ENCODE measurements around the gene GLIS2. TPM values are rescaled to one million over a fixed set of nuclear protein-coding genes. Genes with fewer than 3 reads are reported as not detected.

Gene GLIS2
- total RNA-seq, 6 donors from 2014 or later, result 10.5 to 35.2 (median 22.6) TPM

- Histone ChIP-seq H3K36me3 (peaks cover 0 to 5% (median 4%) of the 10 kb centered on the region in 4 donors), H3K4me3 (peak overlapping the region in 3 of 4 donors; percentile 40 to 46 (median 46)), H3K4me1 (peaks cover 79 to 83% (median 81%) of the 10 kb centered on the region in 4 donors), H3K27me3 (no peaks in the 10 kb centered on the region), H3K27ac (peak overlapping the region; percentile 75 to 96 (median 90)), H3K9me3 (no peaks in the 10 kb centered on the region)
- TF ChIP-seq EP300 (IDR thresholded peaks at IDR 0.05) (no peak), POLR2A (IDR thresholded peaks at IDR 0.05) (no peak), CTCF (IDR thresholded peaks at IDR 0.05) (no peak), POLR2AphosphoS5 (IDR thresholded peaks at IDR 0.05) (no peak)
- WGBS, 2 donors, result 7% methylated on average over 13 of the region's 57 CpGs; no CpG with 5 or more reads in 1 of the 2 donors
- ATAC-seq (ENCODE audit: low FRiP score in 2 of 2) (peak in 1 of 2 donors; percentile 1), DNase-seq (peak in 1 of 2 donors; percentile 87)
Measured at GRCh38 chr16:4327386-4328045, 11.6 kb downstream of the GLIS2 start.

GRCh38 chr16:4328046-4328781 lies 12.3 kb downstream of the GLIS2 start:
- Histone ChIP-seq H3K27ac (peak overlapping the region; percentile 75 to 96 (median 90)), H3K4me1 (peaks cover 72 to 76% (median 74%) of the 10 kb centered on the region in 4 donors), H3K4me3 (peak overlapping the region in 3 of 4 donors; percentile 40 to 46 (median 46)), H3K36me3 (peaks cover 0 to 12% (median 10%) of the 10 kb centered on the region in 4 donors), H3K27me3 (no peaks in the 10 kb centered on the region), H3K9me3 (no peaks in the 10 kb centered on the region)
- TF ChIP-seq POLR2A (IDR thresholded peaks at IDR 0.05) (peak in 1 of 4 donors; percentile 23), POLR2AphosphoS5 (IDR thresholded peaks at IDR 0.05) (peak; percentile 21 to 42), EP300 (IDR thresholded peaks at IDR 0.05) (no peak), CTCF (IDR thresholded peaks at IDR 0.05) (peak; percentile 58 to 84 (median 76))
- ATAC-seq (ENCODE audit: low FRiP score in 2 of 2) (peak; percentile 73 to 86), DNase-seq (peak; percentile 87 to 88)
- 16% methylated on average over 5 of the region's 30 CpGs; no CpG with 5 or more reads in 1 of the 2 donors for WGBS, 2 donors

- Histone ChIP-seq H3K36me3 (peaks cover 0 to 18% (median 10%) of the 10 kb centered on the region in 4 donors), H3K4me3 (peak overlapping the region in 2 of 4 donors; percentile 40 to 46), H3K27me3 (no peaks in the 10 kb centered on the region), H3K4me1 (peaks cover 63 to 68% (median 65%) of the 10 kb centered on the region in 4 donors), H3K9me3 (no peaks in the 10 kb centered on the region), H3K27ac (peak overlapping the region; percentile 75 to 96 (median 90))
- DNase-seq (no peak), ATAC-seq (ENCODE audit: low FRiP score in 2 of 2) (peak in 1 of 2 donors; percentile 8)
- TF ChIP-seq CTCF (IDR thresholded peaks at IDR 0.05) (no peak), EP300 (IDR thresholded peaks at IDR 0.05) (peak in 1 of 4 donors; percentile 48), POLR2AphosphoS5 (IDR thresholded peaks at IDR 0.05) (peak in 1 of 2 donors; percentile 81), POLR2A (IDR thresholded peaks at IDR 0.05) (peak in 1 of 4 donors; percentile 18)
- WGBS, 2 donors, result 43 to 46% methylated on average over 11 to 17 of the region's 17 CpGs
Measured at GRCh38 chr16:4328782-4329775, 13.2 kb downstream of the GLIS2 start.

GRCh38 chr16:4330277-4330874 lies 14.5 kb downstream of the GLIS2 start:
- peak; percentile 83 to 95 for DNase-seq
- peak overlapping the region; percentile 75 to 96 (median 90) for H3K27ac ChIP-seq
- H3K36me3 ChIP-seq, result peaks cover 0 to 30% (median 18%) of the 10 kb centered on the region in 4 donors
- peak; percentile 79 to 87 for ATAC-seq (ENCODE audit: low FRiP score in 2 of 2)
- no peaks in the 10 kb centered on the region for H3K27me3 ChIP-seq
- H3K4me3 ChIP-seq, result no peak overlapping the region
- H3K9me3 ChIP-seq, result no peaks in the 10 kb centered on the region
- peaks cover 50 to 55% (median 52%) of the 10 kb centered on the region in 4 donors for H3K4me1 ChIP-seq
- WGBS, 2 donors, result 12 to 42% methylated on average over 4 to 14 of the region's 14 CpGs
- TF ChIP-seq CTCF (IDR thresholded peaks at IDR 0.05) (peak; percentile 87 to 98 (median 92)), POLR2AphosphoS5 (IDR thresholded peaks at IDR 0.05) (peak in 1 of 2 donors; percentile 10), EP300 (IDR thresholded peaks at IDR 0.05) (no peak)
